GM12878 (cell line): ENCODE data around the gene DMRTA2. TPM values are rescaled to one million over a fixed set of nuclear protein-coding genes. Genes with fewer than 3 reads are reported as not detected.
A peak's percentile ranks its signal among the peaks of the same experiment; 100 is the strongest.

Experiments used
- ATAC-seq: fragments of 200-7000 bp; cut with Tn5 transposase; 3 replicates; pipeline ENCODE4 v1.9.1; 2020; ENCODE audit warnings: mild to moderate bottlenecking, moderate library complexity
- BruUV-seq: library from RNA; stranded (reverse); fragments of 400-500 nt; replicated peaks from 2 replicates; lab custom pipeline; 2021; lab: Mats Ljungman, UMichigan
- CTCF ChIA-PET: fragments of 300-600 bp; sonication (Branson Sonifier 250); formaldehyde crosslinking; extraction: SDS; loops from one replicate; lab custom pipeline; 2021; ENCODE audit warnings: inconsistent platforms; lab: Yijun Ruan, JAX
- POLR2A ChIA-PET: fragments of 350-600 bp; formaldehyde crosslinking; extraction: SDS; loops from one replicate; lab custom pipeline; 2021; ENCODE audit warnings: inconsistent platforms; lab: Charles Lee
- RAD21 ChIA-PET: fragments of 300-600 bp; sonication (Branson Sonifier 250); formaldehyde crosslinking; loops from one replicate; lab custom pipeline; 2023; ENCODE audit warnings: antibody characterized with exemption; ENCODE audit not compliant: unreplicated experiment; lab: Charles Lee
- SMC1A ChIA-PET: fragments of 300-600 bp; sonication (Branson Sonifier 250); formaldehyde crosslinking; loops from one replicate; lab custom pipeline; 2023; ENCODE audit not compliant: unreplicated experiment, uncharacterized antibody; lab: Charles Lee
- DNase-seq: peaks from one replicate; pipeline ENCODE4 v3.0.0-alpha.2; 2011; ENCODE audit warnings: low read depth, low spot score
- FAIRE-seq: peaks from 3 replicates; lab custom pipeline; 2011; peaks lifted over from hg19 to GRCh38; lab: Jason Lieb, UNC
- H2AFZ ChIP-seq: 2 replicates; pipeline ENCODE4 v1.6.0; 2011; ENCODE audit warnings: low read depth, low read length, control low read depth; ENCODE audit not compliant: control insufficient read depth
- H3K27ac ChIP-seq: 2 replicates; pipeline ENCODE4 v1.5.1; 2011; ENCODE audit warnings: control low read depth; ENCODE audit not compliant: control insufficient read depth, insufficient read depth
- H3K27me3 ChIP-seq, 2 experiments: replicated peaks in 1 of 2; 2 replicates each; pipeline versions ENCODE4 v1.6.0 to v1.6.1; 2011; ENCODE audit warnings: low read length in 1 of 2; ENCODE audit not compliant: control insufficient read depth in 2 of 2, insufficient read depth in 2 of 2
- H3K36me3 ChIP-seq, 2 experiments: 2 replicates each; pipeline ENCODE4 v1.5.1; 2011; ENCODE audit warnings: low read length in 1 of 2; ENCODE audit not compliant: control insufficient read depth in 2 of 2, insufficient read depth in 2 of 2
- H3K4me1 ChIP-seq: 2 replicates; pipeline ENCODE4 v1.6.1; 2011; ENCODE audit warnings: mild to moderate bottlenecking, low read length, moderate library complexity, mixed read lengths; ENCODE audit not compliant: control insufficient read depth, insufficient read depth
- H3K4me2 ChIP-seq: 2 replicates; pipeline ENCODE4 v1.6.0; 2011; ENCODE audit warnings: control low read depth; ENCODE audit not compliant: control insufficient read depth, insufficient read depth
- H3K4me3 ChIP-seq: fragments of 200-600 bp; sonication (generic); 2 replicates; pipeline ENCODE4 v1.5.1; 2016
- H3K79me2 ChIP-seq: 2 replicates; pipeline ENCODE4 v1.6.0; 2011; ENCODE audit warnings: low read length; ENCODE audit not compliant: control insufficient read depth, insufficient read depth
- H3K9ac ChIP-seq: 2 replicates; pipeline ENCODE4 v1.8.0; 2011; ENCODE audit warnings: low read length, control low read depth, mixed read lengths; ENCODE audit not compliant: control insufficient read depth, insufficient read depth
- H3K9me3 ChIP-seq: replicated peaks from 3 replicates; pipeline ENCODE4 v1.5.1; 2011; ENCODE audit warnings: mild to moderate bottlenecking, low read length; ENCODE audit not compliant: control insufficient read depth, insufficient read depth
- H4K20me1 ChIP-seq: 2 replicates; pipeline ENCODE4 v1.6.0; 2011; ENCODE audit not compliant: control insufficient read depth, insufficient read depth
- CHD1 ChIP-seq: IDR thresholded peaks from 2 replicates; pipeline ENCODE4 v1.6.1; 2012; ENCODE audit warnings: low read depth, low read length, improper control_type of control experiment
- NR2F1 ChIP-seq: fragments of 450-650 bp; conservative IDR thresholded peaks from 2 replicates; pipeline ENCODE4 v1.6.1; 2017; ENCODE audit warnings: mild to moderate bottlenecking
- PBX3 ChIP-seq: IDR thresholded peaks from 2 replicates; pipeline ENCODE4 v1.6.1; 2011; ENCODE audit warnings: mild to moderate bottlenecking, low read depth, low read length, moderate library complexity; ENCODE audit not compliant: insufficient replicate concordance
- ZNF687 ChIP-seq: fragments of 450-650 bp; IDR thresholded peaks from 2 replicates; pipeline ENCODE4 v1.6.1; 2017; ENCODE audit warnings: mild to moderate bottlenecking, moderate library complexity
- WGBS: methylation state at CpG from one replicate; pipeline ENCODE4 v1.1.6; 2016; ENCODE audit warnings: low lambda C conversion rate; ENCODE audit not compliant: insufficient replicate concordance, insufficient coverage; ENCODE audit errors: missing lambda C conversion rate; 5-methylcytosine and 5-hydroxymethylcytosine counted together
- in situ Hi-C: fragments of 300-500 bp; cut with MboI; formaldehyde crosslinking; loops from 9 replicates; pipeline ENCODE4 v1.14.3; 2018; ENCODE audit warnings: mixed read lengths
- intact Hi-C: fragments of 100-400 bp; cut with micrococcal nuclease; formaldehyde crosslinking; loops from one replicate; pipeline ENCODE4 v1.14.2; 2022; ENCODE audit not compliant: unreplicated experiment
- polyA plus RNA-seq, 11 experiments: library from polyadenylated mRNA; depleted of rRNA in 4 of 11; unstranded in 6 of 11; stranded (reverse) in 5 of 11; fragments of >200 nt; fragmentation: Nextera tagmentation in 4 of 11; fragmentation: Illumina TruSeq in 1 of 11; extraction: Ambion mirVana in 4 of 11; extraction: Trizol in 1 of 11; gene quantifications; 1 replicate in 1 of 11; 2 replicates in 10 of 11; pipeline versions ENCODE4 v1.2.1 to v1.2.3, GENCODE V29; 2011 to 2016; ENCODE audit warnings: inconsistent platforms in 2 of 11, missing spikeins in 2 of 11, low read depth in 1 of 11
- total RNA-seq, 4 experiments: library from RNA; depleted of rRNA in 3 of 4; stranded (reverse); fragments of >200 nt in 3 of 4; fragmentation: Illumina TruSeq in 1 of 4; extraction: Trizol in 1 of 4; gene quantifications; 2 replicates each; pipeline versions ENCODE4 v1.2.1 to v1.2.3, GENCODE V29; 2013 to 2021

The DMRTA2 gene
- total and polyA plus RNA-seq, 10 of the 15 experiments (the other 5 are each of a cell fraction or from before 2014, with no cell fraction given), result not detected

GRCh38 chr1:50454911-50455310 lies 31.7 kb upstream of the DMRTA2 start:
- DNase-seq, result no peak
- ChIA-PET POLR2A (no interaction called here), SMC1A (interaction anchor here (1.1 to 1.4 kb wide), 2 partner anchors 12 to 149 kb away, joined by 3 to 4 read pairs; no protein-coding TSS in a partner anchor), RAD21 (no interaction called here), CTCF (interaction anchor here (0.7 kb wide), 1 partner anchor 248 kb away, joined by 3 read pairs; no protein-coding TSS in a partner anchor)
- Histone ChIP-seq H3K4me3 (no peak overlapping the region), H3K9me3 (no peaks in the 10 kb centered on the region), H3K36me3 (no peaks in the 10 kb centered on the region), H4K20me1 (no peaks in the 10 kb centered on the region), H3K27me3 (no peaks in the 10 kb centered on the region), H3K4me1 (no peaks in the 10 kb centered on the region), H3K27ac (no peak overlapping the region), H3K4me2 (no peak overlapping the region), H3K9ac (no peak overlapping the region), H2AFZ (no peak overlapping the region), H3K79me2 (no peaks in the 10 kb centered on the region)
- TF ChIP-seq ZNF687 (no peak), NR2F1 (no peak)
- ATAC-seq, result peak; percentile 21; the same call in 1 of the 3 replicates
- 100% methylated on average over 1 of the region's 1 CpG for WGBS
- intact Hi-C loops (no loop called here), in situ Hi-C loops (no loop called here)
- FAIRE-seq, result no peak
- no TSS peak for BruUV-seq

- RAD21 ChIA-PET, result no interaction called here
- H3K4me2 ChIP-seq, result no peak overlapping the region
- CTCF ChIA-PET, result no interaction called here
- H3K4me1 ChIP-seq, result no peaks in the 10 kb centered on the region
- ATAC-seq (no peak), FAIRE-seq (no peak), DNase-seq (no peak)
- no peaks in the 10 kb centered on the region for H3K36me3 ChIP-seq
- intact Hi-C loops, result no loop called here
- no peak overlapping the region for H3K27ac ChIP-seq
- H3K4me3 ChIP-seq, result no peak overlapping the region
- SMC1A ChIA-PET, result no interaction called here
- H3K27me3 ChIP-seq, result no peaks in the 10 kb centered on the region
- no peaks in the 10 kb centered on the region for H3K9me3 ChIP-seq
- POLR2A ChIA-PET, result no interaction called here
- 97% methylated on average over 7 of the region's 7 CpGs for WGBS
- no TSS peak for BruUV-seq
- no peaks in the 10 kb centered on the region for H3K79me2 ChIP-seq
- no peak overlapping the region for H3K9ac ChIP-seq
- in situ Hi-C loops, result no loop called here
- TF ChIP-seq PBX3 (no peak), CHD1 (no peak)
- no peak overlapping the region for H2AFZ ChIP-seq
- H4K20me1 ChIP-seq, result no peaks in the 10 kb centered on the region
These were observed 30.0 kb upstream of the DMRTA2 start for GRCh38 chr1:50453266-50453665.
